ENCODE data around the gene DICER1.
A peak's percentile ranks its signal among the peaks of the same experiment; 100 is the strongest.

Gene DICER1

DNA sequence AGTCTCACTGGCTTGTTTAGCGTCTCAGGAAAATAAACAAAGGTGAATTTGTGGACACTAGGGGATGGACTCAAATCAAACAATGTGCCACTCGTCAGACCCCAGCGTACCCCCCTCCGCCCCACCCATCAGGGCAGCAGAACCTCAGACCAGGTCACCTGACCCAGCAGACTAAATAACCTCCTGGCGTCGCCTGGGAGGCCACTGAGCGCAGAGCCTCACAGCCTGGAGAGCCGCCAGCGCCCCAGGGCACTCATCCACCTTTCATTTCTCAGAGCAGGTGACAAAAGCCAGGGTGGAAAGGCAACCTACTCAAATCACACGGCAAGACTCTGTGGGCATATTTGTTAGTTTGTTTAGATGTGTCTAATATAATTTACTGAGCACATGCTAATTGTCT is 100.9 kb downstream of the DICER1 start:
- peak; percentile 30 for DNase-seq (ENCODE audit: low spot score)

DNA sequence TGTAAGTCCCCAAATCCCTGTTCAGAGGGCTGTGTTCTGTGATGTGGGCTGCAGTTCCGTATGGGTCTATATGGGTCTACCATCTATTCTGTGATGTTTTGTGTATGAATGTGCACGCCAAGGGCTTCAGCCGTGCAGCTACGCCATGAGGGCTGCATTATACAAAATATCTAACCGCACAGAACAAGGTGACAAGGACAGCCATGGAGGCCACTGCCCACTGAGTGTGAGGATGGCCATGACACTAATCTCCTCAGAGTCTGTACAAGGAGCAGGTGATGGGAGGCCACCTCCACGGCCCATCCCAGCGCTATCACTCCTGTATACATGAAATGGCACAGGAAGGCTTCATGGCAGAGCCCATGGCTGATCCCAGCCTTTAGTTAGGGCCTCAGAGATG is 102.0 kb downstream of the DICER1 start:
- DNase-seq (ENCODE audit: low spot score) = no peak

DNA sequence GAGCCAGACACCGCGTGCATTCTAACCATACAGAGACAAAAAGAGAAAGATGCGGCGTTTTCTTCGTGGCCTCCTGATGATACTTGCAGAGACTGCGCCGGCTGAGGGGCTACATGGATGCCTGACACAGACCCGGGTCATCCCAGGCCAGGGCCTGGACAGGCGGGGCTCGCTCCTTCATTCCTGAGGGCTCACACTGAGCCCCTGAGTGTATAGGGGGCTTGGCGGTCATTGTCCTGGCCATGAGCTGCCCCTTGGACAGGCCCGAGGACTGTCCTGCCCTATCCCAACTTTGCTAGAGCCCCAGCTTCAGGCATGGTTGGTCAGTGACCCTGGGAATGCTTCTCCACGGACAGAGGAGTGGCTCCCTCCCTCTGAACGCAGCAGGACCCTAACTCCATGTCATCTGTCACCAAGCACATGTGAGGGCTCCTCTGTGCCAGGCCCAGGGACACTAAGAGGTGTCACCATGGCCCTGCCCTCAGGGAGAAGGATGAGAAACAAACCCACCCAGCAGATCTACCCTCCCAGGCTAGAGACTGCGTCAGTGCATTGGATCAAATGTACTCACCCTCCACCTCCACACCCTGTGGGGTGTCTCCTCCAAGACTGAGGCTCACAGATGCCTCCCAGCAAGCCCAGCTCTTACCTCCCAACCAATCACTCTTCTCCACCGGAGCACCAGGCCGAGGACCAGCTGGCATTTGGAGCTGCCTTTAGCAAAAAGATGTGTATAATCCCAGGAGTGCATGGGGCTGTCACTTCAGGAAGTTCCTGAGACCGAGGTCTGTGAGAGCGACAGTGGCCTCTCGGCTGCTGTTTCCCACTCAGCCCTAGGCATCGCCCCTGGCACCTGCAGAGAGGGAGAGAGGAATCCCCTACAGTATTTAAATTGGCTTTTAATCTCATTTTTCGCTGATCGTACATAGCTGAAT is 102.7 kb downstream of the DICER1 start:
- DNase-seq (ENCODE audit: low spot score) = no peak

DNA sequence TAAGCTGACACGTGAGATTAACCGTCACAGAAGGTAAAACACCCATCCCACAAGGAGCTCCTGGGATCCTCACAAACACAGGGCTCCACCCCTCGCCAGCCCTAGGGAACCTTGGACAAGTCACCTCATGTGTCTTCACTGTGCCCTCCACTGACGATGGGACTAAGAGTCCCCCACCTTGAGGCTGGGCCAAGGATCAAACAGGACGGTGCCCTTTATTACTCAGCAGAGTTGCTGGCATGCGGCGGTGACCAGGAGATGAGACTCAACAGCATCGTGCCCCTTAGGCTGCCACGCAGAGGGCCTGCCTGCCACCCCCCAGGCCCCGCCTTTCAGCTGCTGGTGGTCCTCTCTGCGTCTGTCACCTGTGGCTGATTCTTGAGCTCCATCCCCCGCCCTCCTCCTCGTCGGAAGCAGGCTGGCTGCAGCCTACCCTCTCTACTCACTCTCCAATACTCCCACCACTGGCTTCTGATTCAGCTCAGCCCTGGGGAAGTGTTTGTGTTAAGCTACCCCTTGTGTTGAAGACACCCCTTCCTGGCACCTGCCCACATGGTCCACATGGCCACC is 105.2 kb downstream of the DICER1 start:
- no peak for DNase-seq (ENCODE audit: low spot score)

DNA sequence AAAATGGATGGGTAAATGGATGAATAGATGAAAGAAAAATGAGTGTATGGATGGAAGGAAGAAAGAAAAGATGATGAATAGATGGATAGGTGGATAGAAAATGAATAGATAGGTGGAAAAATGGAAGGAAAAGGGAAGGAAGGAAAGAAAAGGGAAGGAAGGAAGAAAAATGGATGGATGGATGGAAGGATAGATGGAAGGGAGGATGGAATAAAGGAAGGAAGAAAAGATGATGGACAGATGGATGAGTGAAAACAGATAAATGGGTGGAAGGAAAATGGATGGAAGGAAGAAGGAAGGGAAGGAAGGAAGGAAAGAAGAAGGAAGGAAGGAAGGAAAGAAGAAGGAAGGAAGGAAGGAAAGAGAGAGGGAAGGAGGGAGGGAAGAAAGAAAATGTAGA is 107.4 kb downstream of the DICER1 start:
- DNase-seq (ENCODE audit: low spot score) = no peak

DNA sequence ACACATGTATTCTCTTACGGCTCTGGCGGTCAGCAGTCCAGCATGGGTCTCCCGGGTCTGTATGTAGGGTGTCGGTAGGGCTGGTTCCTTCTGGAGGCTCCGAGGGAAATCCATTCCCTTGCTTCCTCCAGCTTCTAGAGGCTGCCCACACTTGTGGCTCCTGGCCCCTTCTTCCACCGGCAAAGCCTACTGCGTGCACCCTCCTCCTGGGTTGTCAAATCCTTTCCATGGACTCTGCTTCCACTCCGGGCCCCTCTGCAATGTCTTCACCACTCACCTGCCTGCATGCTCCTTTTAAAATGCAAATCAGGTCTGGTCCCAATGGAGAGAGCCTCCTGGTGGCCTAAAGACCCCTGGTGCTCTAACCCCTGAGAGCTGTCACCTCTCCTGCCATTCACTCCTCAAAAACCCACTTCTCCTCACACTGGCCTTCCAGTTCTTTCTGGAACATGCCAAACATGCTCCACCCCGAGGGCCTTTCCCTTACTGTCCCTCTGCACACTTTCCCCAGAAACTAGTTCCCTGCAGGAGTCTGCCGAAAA is 108.5 kb downstream of the DICER1 start:
- no peak for DNase-seq (ENCODE audit: low spot score)

DNA sequence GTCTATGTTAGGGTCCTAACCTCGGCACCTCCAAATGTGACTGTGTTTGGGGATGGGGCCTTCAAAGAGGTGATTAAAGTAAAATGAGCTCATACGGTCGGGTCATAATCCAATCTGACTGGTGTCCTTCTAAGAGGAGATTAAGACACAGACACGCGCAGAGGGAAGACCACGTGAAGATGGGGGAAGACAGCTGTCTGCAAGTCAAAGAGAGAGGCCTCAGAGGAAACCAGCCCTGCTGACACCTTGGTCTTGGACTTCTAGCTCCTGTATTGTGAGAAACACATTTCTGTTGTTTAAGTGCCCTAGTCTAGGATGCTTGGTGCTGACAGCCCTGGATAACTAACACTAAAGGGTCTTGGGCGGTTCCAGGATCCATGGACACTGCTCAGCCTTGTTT is 109.6 kb downstream of the DICER1 start:
- no peak for DNase-seq (ENCODE audit: low spot score)

DNA sequence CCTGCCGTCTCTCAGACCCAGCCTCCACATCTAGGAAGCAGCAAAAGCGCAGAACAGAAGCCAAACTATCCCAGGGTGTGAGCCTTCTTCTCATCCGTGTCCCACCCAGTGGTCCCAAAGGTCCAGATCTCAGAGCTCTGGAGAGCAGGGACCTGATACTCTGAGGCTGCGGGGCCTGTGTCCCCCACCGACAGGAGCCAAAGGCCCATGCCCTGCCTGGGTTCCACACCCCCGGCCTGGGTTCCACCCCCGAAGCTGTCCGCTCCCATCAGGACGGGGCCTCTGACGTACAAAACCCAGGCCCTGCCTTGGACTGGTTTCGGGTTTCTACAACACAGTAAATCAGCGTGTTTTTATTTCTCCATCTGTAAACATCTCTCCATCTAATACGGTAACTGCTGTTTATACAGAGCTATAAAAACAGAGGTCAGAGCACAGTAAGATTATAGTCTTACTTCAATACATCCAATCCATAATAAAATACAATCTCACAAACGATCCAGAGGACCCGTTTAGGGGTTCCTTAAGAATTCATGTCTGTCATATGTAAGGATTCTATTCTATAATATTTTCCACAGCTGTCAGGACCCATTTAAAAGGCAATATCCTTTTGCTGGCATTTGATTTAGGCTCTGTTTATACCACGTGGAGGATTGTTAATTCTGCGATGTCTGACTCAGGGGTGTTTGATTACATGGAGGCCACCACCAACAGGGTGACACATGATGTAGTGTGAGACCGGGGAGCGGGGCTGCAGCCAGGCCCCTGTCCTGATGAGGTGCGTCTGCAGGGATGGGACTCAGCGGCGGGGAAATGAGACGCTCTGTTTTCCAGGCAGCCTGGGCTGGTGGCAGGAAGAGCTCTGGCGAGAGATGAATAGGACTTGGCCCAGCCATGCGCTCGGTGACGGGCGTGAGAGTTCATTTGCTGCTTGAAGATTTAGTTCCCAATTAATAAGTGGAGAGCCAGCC is 110.3 kb downstream of the DICER1 start:
- DNase-seq (ENCODE audit: low spot score) = no peak

DNA sequence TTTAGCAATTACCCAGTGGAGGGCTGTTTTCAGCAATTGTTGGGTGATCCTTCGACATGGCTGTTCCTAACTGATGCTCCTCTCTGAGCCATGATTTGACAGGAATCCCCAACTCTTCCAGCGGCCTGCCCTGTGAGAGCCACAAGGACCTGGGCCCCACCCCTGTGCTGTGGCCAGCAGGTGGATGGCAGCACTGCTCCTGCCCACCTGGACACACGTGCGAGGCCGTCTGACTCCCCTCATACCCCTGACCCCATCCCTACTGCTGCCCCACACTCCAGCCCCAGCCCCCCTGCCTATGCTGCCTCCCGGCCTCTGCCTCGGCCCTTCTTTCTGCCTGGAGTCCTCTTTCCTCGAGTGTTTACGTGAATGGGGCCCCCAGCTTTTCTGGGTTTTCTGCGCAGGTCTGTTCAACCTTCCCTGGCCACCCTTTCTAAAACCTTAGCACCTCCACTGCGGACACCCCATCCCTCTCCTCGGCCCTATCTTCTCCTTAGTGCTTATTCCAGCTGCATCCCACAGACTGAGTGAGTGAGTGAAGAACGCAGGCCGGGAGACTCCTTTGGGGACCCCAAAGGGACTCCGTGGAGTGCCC is 111.4 kb downstream of the DICER1 start:
- DNase-seq (ENCODE audit: low spot score) = no peak

DNA sequence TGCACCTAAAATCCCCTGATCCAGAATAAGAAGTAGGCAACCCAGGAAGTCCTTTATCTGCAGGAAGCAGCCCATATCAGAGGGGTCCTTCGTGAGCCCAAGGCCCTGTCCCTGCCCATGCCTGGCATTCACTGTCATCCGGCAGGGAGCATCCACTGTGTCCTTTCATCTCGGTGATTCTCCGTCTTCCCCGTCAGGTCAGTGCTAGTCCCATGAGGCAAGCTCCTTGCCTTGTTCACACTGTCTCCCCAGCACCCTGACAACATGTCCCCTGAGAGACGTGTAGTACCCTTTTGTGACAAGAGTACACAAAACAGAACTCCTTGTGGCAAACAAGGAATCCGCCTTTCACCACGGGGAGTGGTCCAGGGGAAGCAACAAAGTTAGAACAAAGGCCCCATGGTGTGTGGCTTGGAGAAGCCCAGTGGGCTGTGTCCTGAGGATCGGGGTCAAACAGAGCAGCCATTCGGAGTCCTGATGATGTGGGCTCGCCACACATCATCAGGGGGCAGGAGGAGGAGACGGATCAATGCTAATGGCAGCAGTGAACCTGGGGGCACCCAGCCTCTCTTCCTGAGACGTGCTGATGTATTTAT is 112.1 kb downstream of the DICER1 start:
- DNase-seq (ENCODE audit: low spot score) = no peak

DNA sequence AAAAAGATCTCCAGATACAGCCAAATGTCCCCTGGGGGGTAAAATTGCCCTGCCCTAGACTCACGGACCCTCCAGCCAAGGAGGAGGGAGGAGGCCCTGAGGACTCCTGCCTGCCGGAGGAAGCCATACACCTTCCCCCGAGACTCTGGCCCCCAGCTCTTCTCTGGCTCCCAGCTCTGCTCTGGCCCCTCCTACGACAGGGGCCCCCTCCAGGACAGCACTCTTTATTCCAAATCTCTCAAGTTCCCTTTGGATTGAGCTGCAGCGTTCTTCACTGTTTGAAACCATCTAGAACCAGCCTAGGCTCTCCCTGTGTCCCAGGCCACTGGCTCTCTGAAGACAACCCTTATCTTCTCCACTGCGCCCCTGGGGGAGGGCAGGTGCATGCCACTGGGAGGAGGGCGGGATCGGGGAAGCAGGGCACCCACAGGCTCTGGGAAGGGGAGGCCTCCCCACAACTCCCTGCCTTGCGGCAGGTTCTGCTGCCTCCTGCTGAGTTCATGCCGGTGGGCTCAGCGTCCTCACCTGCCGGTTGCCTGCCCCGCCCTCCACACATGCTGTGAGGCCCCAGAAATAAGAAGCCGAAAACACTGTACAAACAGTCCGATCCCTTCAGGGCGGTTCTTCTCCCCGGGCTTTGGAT is 112.7 kb downstream of the DICER1 start:
- DNase-seq (ENCODE audit: low spot score) = no peak

DNA sequence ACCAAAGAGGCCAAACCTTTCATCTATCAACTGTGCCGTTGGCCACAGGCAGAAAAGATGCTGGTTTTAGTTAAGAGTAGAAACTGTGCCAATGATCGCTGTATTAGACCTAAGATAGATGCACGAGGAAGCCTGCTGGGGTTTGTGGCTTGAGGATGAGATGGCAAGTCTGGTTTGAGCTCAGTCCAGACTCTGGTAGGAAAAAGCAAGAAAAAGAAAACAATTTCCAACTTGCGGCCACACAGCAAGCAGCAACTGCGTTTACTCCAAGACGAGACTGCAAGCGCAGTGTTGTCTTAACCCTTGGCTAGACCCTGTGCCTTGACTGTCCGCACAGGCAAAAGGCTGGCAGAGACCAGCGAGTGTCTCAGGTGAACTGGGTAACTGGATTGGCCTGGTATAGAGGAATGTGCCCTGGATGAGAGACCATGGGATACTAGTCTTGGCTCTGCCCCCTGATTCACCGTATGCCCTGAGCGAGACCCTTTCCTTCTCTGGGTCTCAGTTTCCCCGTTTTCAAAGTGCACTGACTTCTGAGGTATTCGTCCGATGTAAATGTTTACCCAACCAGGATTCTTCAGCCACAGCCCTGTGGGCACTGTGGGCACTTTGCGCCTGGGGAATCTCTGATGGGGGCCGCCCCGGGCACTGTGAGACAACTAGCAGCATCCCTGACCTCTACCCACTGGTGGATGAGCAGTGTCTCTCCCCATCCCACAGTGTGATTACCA is 113.4 kb downstream of the DICER1 start:
- no peak for DNase-seq (ENCODE audit: low spot score)

DNA sequence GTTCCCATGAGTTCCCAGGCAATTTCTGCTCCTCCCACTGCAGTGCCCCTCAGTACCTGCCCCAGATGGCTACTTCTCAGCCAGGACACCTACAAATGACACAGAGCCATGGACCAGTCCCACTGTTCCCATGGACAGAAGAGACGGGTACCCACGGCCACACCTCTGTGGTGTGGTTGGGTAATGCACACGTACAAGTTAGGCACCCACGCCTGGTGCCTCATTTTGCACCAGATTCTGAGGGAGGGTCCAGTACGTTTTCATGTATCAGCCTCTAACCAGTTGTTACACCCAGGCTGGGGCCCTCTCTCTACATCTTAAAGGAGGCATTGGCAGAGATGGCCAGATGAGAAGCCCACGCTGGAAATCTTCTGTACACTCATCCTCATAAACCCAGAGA is 114.0 kb downstream of the DICER1 start:
- no peak for DNase-seq (ENCODE audit: low spot score)

DNA sequence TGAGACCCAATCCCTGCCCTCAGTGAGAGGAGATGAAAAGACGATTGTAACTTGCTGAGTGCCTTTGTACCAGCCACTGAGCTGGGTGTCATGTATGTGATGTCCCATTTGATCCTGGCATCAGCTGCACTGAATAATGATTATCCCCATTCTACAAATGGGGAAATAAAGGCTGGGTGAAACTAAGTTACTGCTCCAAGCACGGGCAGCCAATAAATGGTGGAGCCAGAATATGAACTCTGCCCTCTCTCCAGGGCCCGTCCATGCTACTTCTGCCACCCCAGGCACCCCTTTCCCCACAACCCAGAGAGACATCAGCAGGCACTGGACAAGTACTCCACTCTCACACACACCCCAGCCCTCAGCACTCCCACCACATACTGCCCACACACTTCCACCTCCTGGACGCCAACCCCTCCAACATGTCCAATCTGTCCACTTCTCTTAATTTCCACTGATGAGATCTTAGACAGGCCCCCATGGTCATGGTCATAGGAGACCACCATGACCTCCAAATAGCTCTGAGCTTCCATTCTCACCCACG is 115.8 kb downstream of the DICER1 start:
- DNase-seq (ENCODE audit: low spot score) = no peak

DNA sequence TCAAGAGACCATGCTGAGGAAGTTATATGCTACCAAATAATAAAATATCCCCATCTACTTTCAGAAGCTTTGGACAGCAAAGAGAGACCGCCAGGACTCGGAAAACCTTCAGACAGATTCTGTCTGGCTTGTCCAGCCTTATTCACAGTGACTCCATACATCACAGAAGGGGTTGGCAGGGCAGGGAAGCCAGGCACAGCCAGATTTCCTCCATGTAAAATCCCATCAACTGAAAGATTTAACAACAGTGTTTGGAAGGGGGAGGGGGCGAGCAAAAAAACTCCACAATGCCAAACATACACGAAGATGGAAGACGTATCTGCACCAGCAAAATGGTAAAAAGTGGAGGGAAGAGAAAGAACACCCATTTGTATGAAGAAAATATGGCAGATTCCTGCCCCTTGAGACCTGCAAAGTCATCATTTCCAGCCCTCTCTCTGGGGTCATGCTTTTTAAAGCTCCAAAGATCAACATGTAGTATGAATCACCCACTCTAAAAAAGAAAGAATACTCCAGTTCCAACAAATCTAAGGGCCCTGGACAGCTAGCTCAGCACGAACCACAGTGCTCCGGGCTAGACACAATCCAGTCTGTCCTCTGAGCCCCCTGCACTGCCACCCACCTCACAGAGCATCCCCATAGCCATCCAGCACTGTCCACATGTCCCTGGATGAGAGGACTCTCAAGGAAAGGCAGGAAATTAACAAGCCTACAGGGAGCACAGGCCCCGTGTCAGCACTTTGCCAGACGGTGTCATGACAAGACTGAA is 116.4 kb downstream of the DICER1 start:
- no peak for DNase-seq (ENCODE audit: low spot score)

DNA sequence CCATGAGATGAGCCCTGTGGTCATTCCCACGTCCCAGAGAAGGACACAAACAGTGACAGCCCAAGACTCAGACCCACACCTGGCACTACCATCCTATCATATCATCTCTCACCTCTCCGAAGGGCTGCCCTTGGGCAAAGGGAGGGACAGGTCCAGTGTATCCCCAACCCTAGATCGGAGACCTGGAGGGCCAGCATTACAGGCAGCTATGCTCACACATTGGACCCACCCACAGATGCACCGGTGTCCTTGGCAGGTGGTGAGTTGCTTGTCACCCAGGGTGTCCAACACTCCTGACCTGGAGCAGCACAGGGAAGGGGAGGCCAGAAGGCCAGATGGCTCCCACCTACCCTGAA is 117.4 kb downstream of the DICER1 start:
- no peak for DNase-seq (ENCODE audit: low spot score)

DNA sequence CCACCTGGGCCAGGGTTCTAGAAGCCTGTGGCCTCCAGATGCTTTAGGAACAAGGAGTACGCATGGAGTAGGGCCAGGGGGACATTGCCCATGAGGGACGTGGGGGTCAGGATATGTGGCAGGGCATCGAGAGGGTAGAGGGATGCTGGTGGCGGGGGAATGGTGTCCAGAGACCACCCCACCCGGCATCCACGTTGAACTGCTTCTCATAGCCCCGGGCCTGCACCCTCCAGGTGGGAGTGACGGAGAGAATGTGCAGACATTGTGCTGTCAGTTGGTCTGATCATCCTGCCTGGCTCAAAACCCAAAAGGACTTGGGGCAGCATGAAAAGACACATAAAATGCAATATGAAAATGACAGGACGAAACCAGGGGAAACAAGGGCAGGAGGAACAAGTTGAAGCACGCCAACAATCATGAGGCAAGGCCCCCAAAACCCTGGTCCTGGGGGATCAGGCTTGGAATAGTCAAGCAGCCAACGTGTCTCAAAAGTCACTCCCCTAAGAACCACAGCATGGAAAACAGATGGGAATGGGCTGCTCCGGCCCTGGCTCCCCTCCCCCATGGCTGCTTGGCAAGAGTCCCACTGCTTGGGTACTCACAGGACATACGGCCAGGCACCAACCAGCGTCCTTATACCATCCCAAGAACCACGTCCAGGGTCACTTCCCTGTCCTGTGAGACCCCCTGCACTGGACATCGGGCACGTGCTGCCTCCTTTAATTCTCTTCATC is 117.9 kb downstream of the DICER1 start:
- no peak for DNase-seq (ENCODE audit: low spot score)

DNA sequence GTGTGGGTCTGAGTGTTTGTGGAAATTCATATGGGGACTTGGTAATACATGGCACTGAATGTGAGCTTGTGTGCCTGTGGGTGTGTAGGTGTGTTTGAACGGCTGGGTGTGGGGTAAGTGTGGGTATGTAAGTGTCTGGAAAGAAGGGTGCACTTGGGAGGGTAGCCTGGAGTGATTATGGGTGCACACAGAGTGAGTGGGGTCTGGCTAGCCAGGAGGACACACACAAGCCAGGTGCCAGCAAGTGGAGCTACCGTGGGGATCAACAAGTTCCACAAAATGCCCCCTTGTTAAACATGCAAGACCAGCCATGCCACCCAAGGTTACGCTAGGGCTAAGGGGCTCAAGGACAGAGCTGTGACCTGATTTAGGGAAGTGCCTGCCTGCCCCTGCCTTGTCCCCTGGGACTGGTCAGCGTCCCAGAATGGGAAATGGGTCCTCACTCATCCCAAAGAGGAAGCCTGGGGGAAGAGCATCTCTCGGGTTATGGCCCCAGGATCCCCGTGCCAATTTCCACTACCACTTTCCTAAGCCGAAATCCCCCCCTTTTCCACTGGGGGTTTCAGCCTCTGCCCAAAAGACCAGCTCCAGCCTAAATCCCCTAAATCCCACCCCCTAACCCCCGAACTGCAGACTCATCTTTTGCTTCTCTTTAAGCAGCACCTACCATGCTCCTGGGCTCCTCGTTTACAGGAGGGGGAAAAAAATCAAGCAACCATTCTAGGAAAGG is 118.6 kb downstream of the DICER1 start:
- no peak for DNase-seq (ENCODE audit: low spot score)
